ENCODE measurements around the gene LRRC40. TPM values are rescaled to one million over a fixed set of nuclear protein-coding genes. Genes with fewer than 3 reads are reported as not detected.

The LRRC40 gene
- total RNA-seq, 4 donors from 2014 or later = 5.5 to 15.3 (median 11.8) TPM

DNA sequence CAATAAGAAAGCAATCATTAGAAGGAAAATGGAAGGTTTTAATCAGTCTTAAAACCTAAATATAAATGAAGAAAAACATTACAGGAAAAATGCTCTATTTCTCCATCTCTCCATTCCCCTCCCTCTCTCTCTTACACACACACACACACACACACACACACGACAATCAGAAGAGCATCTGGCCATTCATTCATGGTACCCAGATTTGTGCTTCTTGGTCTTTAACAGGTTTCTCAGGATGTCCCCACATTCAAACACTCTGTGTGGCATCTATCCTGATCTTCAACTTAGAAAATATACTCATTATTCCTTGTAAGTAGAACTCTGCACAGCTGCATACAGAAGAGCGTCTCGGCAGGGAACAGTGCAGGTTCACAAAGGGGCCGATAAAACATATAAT, 779 bp downstream of the LRRC40 start:
- DNase-seq = no peak
- H3K4me3 ChIP-seq = peak overlapping the region; percentile 57 to 80 (median 78)
- peak overlapping the region in 3 of 4 donors; percentile 86 to 94 (median 93) for H3K27ac ChIP-seq
- H3K4me1 ChIP-seq = peaks cover 16 to 64% (median 32%) of the 10 kb centered on the region in 3 donors
- 0% methylated on average over 4 of the region's 4 CpGs for WGBS, 2 donors
- no peaks in the 10 kb centered on the region for H3K27me3 ChIP-seq
- intact Hi-C loops (cut with DNase I) = no loop called here
- no peaks in the 10 kb centered on the region for H3K9me3 ChIP-seq
- TF ChIP-seq POLR2A (IDR thresholded peaks at IDR 0.05) = no peak
- TF ChIP-seq, protein P1, sequence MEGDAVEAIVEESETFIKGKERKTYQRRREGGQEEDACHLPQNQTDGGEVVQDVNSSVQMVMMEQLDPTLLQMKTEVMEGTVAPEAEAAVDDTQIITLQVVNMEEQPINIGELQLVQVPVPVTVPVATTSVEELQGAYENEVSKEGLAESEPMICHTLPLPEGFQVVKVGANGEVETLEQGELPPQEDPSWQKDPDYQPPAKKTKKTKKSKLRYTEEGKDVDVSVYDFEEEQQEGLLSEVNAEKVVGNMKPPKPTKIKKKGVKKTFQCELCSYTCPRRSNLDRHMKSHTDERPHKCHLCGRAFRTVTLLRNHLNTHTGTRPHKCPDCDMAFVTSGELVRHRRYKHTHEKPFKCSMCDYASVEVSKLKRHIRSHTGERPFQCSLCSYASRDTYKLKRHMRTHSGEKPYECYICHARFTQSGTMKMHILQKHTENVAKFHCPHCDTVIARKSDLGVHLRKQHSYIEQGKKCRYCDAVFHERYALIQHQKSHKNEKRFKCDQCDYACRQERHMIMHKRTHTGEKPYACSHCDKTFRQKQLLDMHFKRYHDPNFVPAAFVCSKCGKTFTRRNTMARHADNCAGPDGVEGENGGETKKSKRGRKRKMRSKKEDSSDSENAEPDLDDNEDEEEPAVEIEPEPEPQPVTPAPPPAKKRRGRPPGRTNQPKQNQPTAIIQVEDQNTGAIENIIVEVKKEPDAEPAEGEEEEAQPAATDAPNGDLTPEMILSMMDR (IDR thresholded peaks at IDR 0.05) = no peak
- peaks cover 0 to 11% (median 0%) of the 10 kb centered on the region in 3 donors for H3K36me3 ChIP-seq

DNA sequence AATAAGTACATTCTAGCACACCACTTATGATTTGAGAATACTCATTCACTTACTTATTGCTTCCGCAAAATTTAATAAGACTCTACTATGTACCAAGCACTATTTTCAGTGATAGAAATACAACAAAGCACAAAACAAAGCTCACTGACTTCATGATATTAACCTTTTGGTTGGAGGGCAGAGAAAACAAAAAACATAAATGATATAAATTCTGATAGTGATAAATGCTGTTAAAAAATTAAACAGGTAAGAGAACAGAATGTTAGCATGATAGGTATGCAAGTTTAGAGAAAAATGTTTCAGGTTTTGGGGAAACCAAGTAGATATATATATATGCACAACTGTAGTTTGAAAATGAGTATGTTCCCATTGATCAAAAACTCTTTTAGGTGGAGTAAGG, 1.2 kb downstream of the LRRC40 start:
- Histone ChIP-seq H3K27ac (no peak overlapping the region), H3K4me1 (peaks cover 16 to 60% (median 32%) of the 10 kb centered on the region in 3 donors), H3K4me3 (peak overlapping the region in 1 of 4 donors; percentile 79), H3K27me3 (no peaks in the 10 kb centered on the region), H3K36me3 (peaks cover 0 to 11% (median 0%) of the 10 kb centered on the region in 3 donors), H3K9me3 (no peaks in the 10 kb centered on the region)
- no peak for DNase-seq
- intact Hi-C loops (cut with DNase I) = no loop called here
- TF ChIP-seq, protein P1 (IDR thresholded peaks at IDR 0.05) = no peak
- TF ChIP-seq POLR2A (IDR thresholded peaks at IDR 0.05) = no peak
- 93 to 95% methylated on average over 1 of the region's 1 CpG for WGBS, 2 donors

DNA sequence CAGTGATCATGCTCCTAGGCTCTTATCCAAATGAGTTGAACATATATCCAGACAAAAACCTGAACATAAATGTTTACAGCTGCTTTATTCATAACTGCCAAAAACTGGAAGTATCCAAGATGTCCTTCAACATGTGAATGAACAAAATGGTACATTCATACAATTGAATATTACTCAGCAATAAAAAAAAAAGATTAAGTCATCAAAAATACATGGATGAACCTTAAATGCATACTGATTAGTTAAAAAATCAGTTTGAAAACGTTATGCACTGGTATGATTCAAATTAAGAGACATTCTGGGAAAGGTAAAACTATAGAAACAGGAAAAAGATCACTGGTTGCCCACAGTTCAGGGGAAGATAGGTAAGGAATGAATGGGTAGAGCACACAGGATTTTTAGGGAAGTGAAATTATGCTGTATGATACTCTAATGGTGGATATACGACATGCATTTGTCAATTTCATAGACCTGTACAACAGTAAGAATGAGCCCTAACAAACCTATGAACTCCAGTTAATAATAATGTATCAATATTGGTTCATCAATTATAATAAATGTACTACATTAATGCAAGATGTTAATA, 3.1 kb downstream of the LRRC40 start:
- H3K27me3 ChIP-seq = no peaks in the 10 kb centered on the region
- 55 to 57% methylated on average over 2 of the region's 2 CpGs for WGBS, 2 donors
- H3K36me3 ChIP-seq = no peaks in the 10 kb centered on the region
- intact Hi-C loops (cut with DNase I) = no loop called here
- no peak overlapping the region for H3K27ac ChIP-seq
- peaks cover 16 to 41% (median 22%) of the 10 kb centered on the region in 3 donors for H3K4me1 ChIP-seq
- no peak for DNase-seq
- H3K4me3 ChIP-seq = no peak overlapping the region
- TF ChIP-seq, protein P1 (IDR thresholded peaks at IDR 0.05) = no peak
- no peak for TF ChIP-seq POLR2A (IDR thresholded peaks at IDR 0.05)
- no peaks in the 10 kb centered on the region for H3K9me3 ChIP-seq

DNA sequence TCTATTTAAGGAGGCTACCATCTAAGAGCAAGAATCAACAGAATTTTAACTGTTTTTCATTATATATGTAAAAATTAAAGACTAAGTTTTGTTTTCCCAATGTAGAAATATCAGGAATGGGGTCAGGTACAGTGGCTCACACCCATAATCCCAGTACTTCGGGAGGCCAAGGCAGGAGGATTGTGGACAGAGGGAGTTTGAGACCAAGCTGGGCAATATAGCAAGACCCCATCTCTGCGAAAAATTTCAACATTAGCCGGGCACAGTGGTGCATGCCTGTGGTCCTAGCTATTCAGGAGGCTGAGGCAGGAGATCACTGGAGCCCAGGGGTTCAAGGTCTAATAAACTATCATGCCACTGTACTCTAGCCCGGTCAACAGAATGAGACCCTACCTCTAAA, 5.3 kb downstream of the LRRC40 start:
- intact Hi-C loops (cut with DNase I) = no loop called here
- Histone ChIP-seq H3K36me3 (no peaks in the 10 kb centered on the region), H3K9me3 (no peaks in the 10 kb centered on the region), H3K27ac (no peak overlapping the region), H3K27me3 (no peaks in the 10 kb centered on the region), H3K4me1 (peaks cover 8 to 29% (median 14%) of the 10 kb centered on the region in 3 donors), H3K4me3 (no peak overlapping the region)
- DNase-seq = no peak
- TF ChIP-seq, protein P1 (IDR thresholded peaks at IDR 0.05) = no peak
- no peak for TF ChIP-seq POLR2A (IDR thresholded peaks at IDR 0.05)
- WGBS, 2 donors = 81 to 95% methylated on average over 4 of the region's 4 CpGs

DNA sequence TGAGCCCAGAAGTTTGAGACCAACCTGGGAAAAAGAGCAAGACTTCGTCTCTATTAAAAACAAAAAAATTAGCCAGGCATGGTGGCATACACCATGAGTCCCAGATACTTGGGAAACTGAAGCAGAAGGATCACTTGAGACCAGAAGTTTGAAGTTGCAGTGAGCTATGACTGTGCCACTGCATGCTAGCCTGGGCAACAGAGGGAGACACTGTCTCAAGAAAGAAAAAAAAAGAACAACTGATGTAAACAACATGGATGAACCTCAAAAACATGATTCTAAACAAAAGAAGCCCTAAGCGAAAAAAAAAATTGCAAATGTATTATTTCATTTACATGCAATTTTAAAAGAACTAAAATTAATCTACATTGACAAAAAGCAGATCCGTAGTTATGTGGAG, 9.0 kb downstream of the LRRC40 start:
- no peak for DNase-seq
- H3K4me3 ChIP-seq = no peak overlapping the region
- H3K27me3 ChIP-seq = no peaks in the 10 kb centered on the region
- 85 to 88% methylated on average over 3 of the region's 3 CpGs for WGBS, 2 donors
- no peaks in the 10 kb centered on the region for H3K9me3 ChIP-seq
- H3K36me3 ChIP-seq = no peaks in the 10 kb centered on the region
- no peak for TF ChIP-seq POLR2A (IDR thresholded peaks at IDR 0.05)
- TF ChIP-seq, protein P1 (IDR thresholded peaks at IDR 0.05) = no peak
- no peaks in the 10 kb centered on the region for H3K4me1 ChIP-seq
- H3K27ac ChIP-seq = no peak overlapping the region
- intact Hi-C loops (cut with DNase I) = no loop called here
